H1 (cell line): Measurements from ENCODE around the gene CDK5. TPM values are rescaled to one million over a fixed set of nuclear protein-coding genes. Genes with fewer than 3 reads are reported as not detected.

Experiments
- CTCF ChIA-PET: fragments of 300-600 bp; sonication (Branson Sonifier 250); formaldehyde crosslinking; loops from one replicate; lab custom pipeline; 2021; ENCODE audit not compliant: partially characterized antibody; lab: Charles Lee
- POLR2A ChIA-PET: fragments of 300-600 bp; sonication (Branson Sonifier 250); formaldehyde crosslinking; loops from one replicate; lab custom pipeline; 2021; ENCODE audit warnings: inconsistent platforms; ENCODE audit not compliant: partially characterized antibody; lab: Charles Lee
- DNase-seq, 2 experiments: peaks; one replicate each; pipeline versions ENCODE4 v3.0.0 to v3.0.0-alpha.2; 2010 to 2022; ENCODE audit warnings: low spot score in 2 of 2, low read depth in 1 of 2, mixed read lengths in 1 of 2
- FAIRE-seq: peaks from 2 replicates; lab custom pipeline; 2011; peaks lifted over from hg19 to GRCh38; lab: Jason Lieb, UNC
- H2AFZ ChIP-seq: 2 replicates; pipeline ENCODE4 v1.8.1; 2012; ENCODE audit warnings: low read length, inconsistent platforms
- H2AK5ac ChIP-seq: 2 replicates; pipeline ENCODE4 v1.6.1; 2013; ENCODE audit warnings: low read depth, low read length
- H2BK120ac ChIP-seq: replicated peaks from 2 replicates; pipeline ENCODE3; 2013; ENCODE audit warnings: low read depth, low read length, inconsistent platforms
- H2BK12ac ChIP-seq: 2 replicates; pipeline ENCODE4 v1.6.1; 2013; ENCODE audit warnings: low read depth, low read length
- H2BK15ac ChIP-seq: 2 replicates; pipeline ENCODE4 v1.6.1; 2013; ENCODE audit warnings: low read length
- H2BK20ac ChIP-seq: 2 replicates; pipeline ENCODE4 v1.6.1; 2013; ENCODE audit warnings: low read length
- H2BK5ac ChIP-seq: 2 replicates; pipeline ENCODE4 v1.6.1; 2013; ENCODE audit warnings: low read depth, low read length
- H3K14ac ChIP-seq: 2 replicates; pipeline ENCODE4 v1.6.1; 2013; ENCODE audit warnings: inconsistent platforms; ENCODE audit not compliant: insufficient read length
- H3K18ac ChIP-seq: 2 replicates; pipeline ENCODE4 v1.6.1; 2013; ENCODE audit warnings: low read length; ENCODE audit errors: extremely low read depth
- H3K23ac ChIP-seq: 2 replicates; pipeline ENCODE4 v1.6.1; 2013; ENCODE audit warnings: inconsistent platforms; ENCODE audit not compliant: insufficient read length
- H3K23me2 ChIP-seq: 2 replicates; pipeline ENCODE4 v1.6.1; 2013; ENCODE audit warnings: low read depth, low read length
- H3K27ac ChIP-seq: 2 replicates; pipeline ENCODE4 v1.6.1; 2011; ENCODE audit warnings: low read depth, low read length, inconsistent platforms
- H3K27me3 ChIP-seq, 4 experiments: replicated peaks in 1 of 4; 1 replicate in 1 of 4; 2 replicates in 3 of 4; pipeline versions ENCODE4 v1.6.1 to v1.8.1; 2011 to 2013; ENCODE audit warnings: low read length in 3 of 4, mild to moderate bottlenecking in 3 of 4, inconsistent platforms in 2 of 4, mixed read lengths in 2 of 4, moderate library complexity in 1 of 4; ENCODE audit not compliant: control insufficient read depth in 3 of 4, insufficient read depth in 3 of 4; ENCODE audit errors: extremely low read depth in 1 of 4
- H3K36me3 ChIP-seq, 4 experiments: 2 replicates each; pipeline versions ENCODE4 v1.6.1 to v1.8.1; 2011 to 2013; ENCODE audit warnings: mild to moderate bottlenecking in 4 of 4, low read length in 3 of 4, moderate library complexity in 2 of 4, control low read depth in 1 of 4, inconsistent platforms in 1 of 4; ENCODE audit not compliant: insufficient read depth in 4 of 4, control insufficient read depth in 2 of 4
- H3K4ac ChIP-seq: replicated peaks from 2 replicates; pipeline ENCODE3; 2013; ENCODE audit warnings: low read length, low read depth, mixed read lengths, inconsistent platforms; ENCODE audit not compliant: insufficient read length
- H3K4me1 ChIP-seq, 4 experiments: replicated peaks in 1 of 4; 1 replicate in 1 of 4; 2 replicates in 3 of 4; pipeline versions ENCODE4 v1.6.1 to v1.8.1; 2011 to 2013; ENCODE audit warnings: low read length in 3 of 4, inconsistent platforms in 2 of 4, mixed read lengths in 1 of 4; ENCODE audit not compliant: insufficient read depth in 4 of 4, control insufficient read depth in 3 of 4
- H3K4me2 ChIP-seq, 2 experiments: 2 replicates each; pipeline versions ENCODE4 v1.6.1 to v1.8.1; 2011 to 2013; ENCODE audit warnings: low read depth in 2 of 2, low read length in 2 of 2, control low read depth in 1 of 2, inconsistent platforms in 1 of 2, mild to moderate bottlenecking in 1 of 2; ENCODE audit not compliant: insufficient read depth in 1 of 2
- H3K4me3 ChIP-seq, 4 experiments: fragments of 200-600, 300-600 bp in 1 of 4; sonication (generic), shearing (Covaris generic), sonication (Bioruptor Twin) in 1 of 4; 2 replicates each; pipeline versions ENCODE4 v1.5.1 to v1.8.1; 2011 to 2016; ENCODE audit warnings: low read length in 4 of 4, low read depth in 3 of 4, control low read depth in 2 of 4, inconsistent platforms in 2 of 4, mild to moderate bottlenecking in 2 of 4, mixed read lengths in 1 of 4, moderate library complexity in 1 of 4; ENCODE audit not compliant: insufficient read depth in 2 of 4; ENCODE audit errors: extremely low read depth in 1 of 4
- H3K56ac ChIP-seq: replicated peaks from 2 replicates; pipeline ENCODE3; 2013; ENCODE audit warnings: low read depth, mild to moderate bottlenecking, mixed read lengths, low read length, inconsistent platforms; ENCODE audit not compliant: insufficient read length
- H3K79me1 ChIP-seq: 2 replicates; pipeline ENCODE4 v1.6.1; 2013; ENCODE audit warnings: low read depth, low read length, control low read depth
- H3K79me2 ChIP-seq, 2 experiments: 2 replicates each; pipeline versions ENCODE4 v1.6.1 to v1.8.1; 2012 to 2013; ENCODE audit warnings: low read length in 2 of 2, mild to moderate bottlenecking in 2 of 2, inconsistent platforms in 1 of 2; ENCODE audit not compliant: insufficient read depth in 2 of 2, control insufficient read depth in 1 of 2
- H3K9ac ChIP-seq, 4 experiments: replicated peaks in 1 of 4; 1 replicate in 1 of 4; 2 replicates in 3 of 4; pipeline versions ENCODE4 v1.6.1 to v1.8.1; 2011 to 2013; ENCODE audit warnings: low read depth in 3 of 4, low read length in 3 of 4, control low read depth in 2 of 4, mild to moderate bottlenecking in 2 of 4, moderate library complexity in 2 of 4, inconsistent platforms in 1 of 4; ENCODE audit errors: extremely low read depth in 1 of 4
- H3K9me3 ChIP-seq, 2 experiments: 2 replicates each; pipeline versions ENCODE4 v1.6.1 to v1.8.1; 2012 to 2013; ENCODE audit warnings: mild to moderate bottlenecking in 2 of 2, moderate library complexity in 2 of 2, control low read depth in 1 of 2, inconsistent platforms in 1 of 2, low read depth in 1 of 2, low read length in 1 of 2, mixed read lengths in 1 of 2; ENCODE audit not compliant: insufficient read depth in 2 of 2
- H4K20me1 ChIP-seq, 2 experiments: replicated peaks in 1 of 2; 2 replicates each; pipeline versions ENCODE3 to v1.8.1; 2011 to 2013; ENCODE audit warnings: inconsistent platforms in 2 of 2, low read length in 2 of 2, mild to moderate bottlenecking in 1 of 2; ENCODE audit not compliant: insufficient read depth in 2 of 2, control insufficient read depth in 1 of 2
- H4K5ac ChIP-seq: 2 replicates; pipeline ENCODE4 v1.6.1; 2013; ENCODE audit warnings: low read length, low read depth, mixed read lengths, inconsistent platforms; ENCODE audit not compliant: insufficient read length
- H4K8ac ChIP-seq: 2 replicates; pipeline ENCODE4 v1.8.0; 2013; ENCODE audit warnings: mild to moderate bottlenecking, moderate library complexity, low read length, inconsistent platforms; ENCODE audit not compliant: insufficient read depth; ENCODE audit errors: extremely low read depth
- H4K91ac ChIP-seq: replicated peaks from 2 replicates; pipeline ENCODE3; 2013; ENCODE audit warnings: low read length, mixed read lengths, inconsistent platforms; ENCODE audit not compliant: insufficient read length
- ASH2L ChIP-seq: fragments of 200-600, 300-600 bp; sonication (generic); IDR thresholded peaks from one replicate; pipeline ENCODE4 v1.7.1; 2017; ENCODE audit warnings: low read length
- CTBP2 ChIP-seq: IDR thresholded peaks from 2 replicates; pipeline ENCODE4 v1.7.0; 2011; ENCODE audit warnings: borderline replicate concordance, mild to moderate bottlenecking, moderate library complexity, mixed read lengths, low read length; ENCODE audit not compliant: insufficient read depth, insufficient read length
- HDAC2 ChIP-seq, 2 experiments: fragments of 300-600 bp in 1 of 2; sonication (generic) in 1 of 2; IDR thresholded peaks; 2 replicates each; pipeline ENCODE4 v1.6.1; 2011 to 2012; ENCODE audit warnings: low read depth in 2 of 2, low read length in 2 of 2, mild to moderate bottlenecking in 2 of 2, moderate library complexity in 2 of 2, borderline replicate concordance in 1 of 2, inconsistent platforms in 1 of 2
- PHF8 ChIP-seq: fragments of 200-600 bp; sonication (generic); conservative IDR thresholded peaks from 2 replicates; pipeline ENCODE4 v1.7.1; 2012; ENCODE audit warnings: low read depth, mild to moderate bottlenecking, inconsistent platforms, low read length, moderate library complexity
- RNF2 ChIP-seq: fragments of 200-900, 300-1000 bp; sonication (generic); IDR thresholded peaks from 2 replicates; pipeline ENCODE4 v1.7.1; 2016; ENCODE audit warnings: borderline replicate concordance, low read depth, mild to moderate bottlenecking, antibody characterized with exemption, low read length; ENCODE audit not compliant: poor library complexity, severe bottlenecking; ENCODE audit errors: missing control alignments
- RXRA ChIP-seq: IDR thresholded peaks from 2 replicates; pipeline ENCODE4 v1.6.1; 2011; ENCODE audit warnings: low read depth, mild to moderate bottlenecking, low read length, moderate library complexity; ENCODE audit not compliant: insufficient read depth
- SP4 ChIP-seq: IDR thresholded peaks from 2 replicates; pipeline ENCODE4 v1.6.1; 2012; ENCODE audit warnings: low read length, inconsistent platforms
- TCF12 ChIP-seq: IDR thresholded peaks from 2 replicates; pipeline ENCODE4 v1.6.1; 2011; ENCODE audit warnings: low read depth, mild to moderate bottlenecking, low read length
- TEAD4 ChIP-seq: IDR thresholded peaks from 2 replicates; pipeline ENCODE4 v1.6.1; 2012; ENCODE audit warnings: low read depth, low read length, inconsistent platforms, mixed read lengths
- WGBS, 2 experiments: shearing (Covaris generic) in 1 of 2; methylation state at CpG; one replicate each; pipeline versions ENCODE4 v1.1.6 to v1.1.7; 2013 to 2015; ENCODE audit warnings: low lambda C conversion rate in 2 of 2, mixed read lengths in 2 of 2, inconsistent platforms in 1 of 2, low coverage in 1 of 2, missing lambda C conversion rate in 1 of 2; ENCODE audit not compliant: insufficient replicate concordance in 2 of 2, insufficient coverage in 1 of 2, insufficient read length in 1 of 2; ENCODE audit errors: extremely low coverage in 1 of 2, missing lambda C conversion rate in 1 of 2; 5-methylcytosine and 5-hydroxymethylcytosine counted together
- polyA plus RNA-seq, 7 experiments: library from polyadenylated mRNA; depleted of rRNA in 3 of 7; stranded (reverse) in 5 of 7; unstranded in 2 of 7; fragments of >200 nt in 5 of 7; fragments of 200-250 nt in 2 of 7; gene quantifications; 1 replicate in 5 of 7; 2 replicates in 1 of 7; 4 replicates in 1 of 7; pipeline versions ENCODE4 v1.2.1 to v1.2.3, GENCODE V29; 2011 to 2013; ENCODE audit warnings: missing spikeins in 2 of 7, mixed read lengths in 2 of 7
- total RNA-seq: library from RNA; stranded (reverse); fragmentation: NEBNext Ultra II Directional; extraction: Animal tissue kit (Norgen Biotek cat#: 25700); gene quantifications from 2 replicates; pipeline ENCODE4 v1.2.1, GENCODE V29; 2021

Gene CDK5
- total and polyA plus RNA-seq, 2 of the 8 experiments (the other 6 are each of a cell fraction or from before 2014, with no cell fraction given): 22.8 to 37.2 TPM

- Histone ChIP-seq H3K79me1 (0 out of 2 replicates have a peak, but pooled peaks cover 3% of the 10 kb centered on the region), H2BK15ac (peak overlapping the region; percentile 19; the same call in 1 of the 2 replicates), H3K23me2 (peaks cover 30% of the 10 kb centered on the region), H2BK120ac (no peak overlapping the region), H2AK5ac (no peak overlapping the region), H4K5ac (peak overlapping the region; percentile 55), H3K18ac (peak overlapping the region; percentile 68), H4K8ac (0 out of 2 replicates have a peak overlapping the region, but pooled peaks have one; percentile 29), H2BK5ac (peak overlapping the region; percentile 71; the same call in 1 of the 2 replicates), H3K4me2 (peak overlapping the region; percentile 86 to 98), H3K56ac (no peak overlapping the region), H2AFZ (peak overlapping the region; percentile 47; the same call in 1 of the 2 replicates), H3K14ac (no peak overlapping the region), H3K27ac (peak overlapping the region; percentile 61; the same call in 1 of the 2 replicates), H3K4me3 (peak overlapping the region; percentile 59 to 91 (median 78)), H3K23ac (no peak overlapping the region), H3K4ac (peak overlapping the region; percentile 89), H2BK20ac (no peak overlapping the region; the same call in 1 of the 2 replicates), H3K4me1 (peaks cover 9 to 41% (median 29%) of the 10 kb centered on the region in 4 experiments), H2BK12ac (no peak overlapping the region), H4K20me1 (peaks cover 0 to 4% of the 10 kb centered on the region in 2 experiments), H3K9me3 (no peaks in the 10 kb centered on the region), H3K27me3 (peaks cover 0 to 9% (median 4%) of the 10 kb centered on the region in 4 experiments; a peak in 5 of 7 replicates), H3K79me2 (peaks cover 0 to under 1% of the 10 kb centered on the region in 2 experiments; a peak in 1 of 4 replicates), H3K36me3 (no peaks in the 10 kb centered on the region), H4K91ac (peak overlapping the region; percentile 36), H3K9ac (peak overlapping the region in 2 of 4 experiments; percentile 26 to 29; a peak in 2 of 7 replicates)
- POLR2A ChIA-PET: interaction anchor here (1.0 to 2.5 kb wide), 10 partner anchors 11 to 48 kb away, joined by 3 to 7 read pairs (median 3); partner anchors contain the start of genes ABCB8, FASTK and TMUB1
- no peak for FAIRE-seq
- 7% methylated on average over 46 of the region's 46 CpGs; no CpG with 5 or more reads in 1 of the 2 experiments for WGBS, 2 experiments
- CTCF ChIA-PET: interaction anchor here (0.7 to 9.7 kb wide), 13 partner anchors 9 to 66 kb away, joined by 3 to 88 read pairs (median 5); partner anchors contain the start of genes ABCB8 and FASTK
- DNase-seq: peak; percentile 98 to 99
- TF ChIP-seq HDAC2 (IDR thresholded peaks at IDR 0.05; ENCODE audit: borderline replicate concordance in 1 of 2, low read depth in 2 of 2, low read length in 2 of 2) (0 out of 4 replicates have a peak, but pooled peaks of 1 of the 2 experiments have one; percentile 30), RNF2 (peak; percentile 5), TCF12 (0 out of 2 replicates have a peak, but pooled peaks have one; percentile 51), PHF8 (0 out of 2 replicates have a peak, but pooled peaks have one; percentile 37), CTBP2 (peak; percentile 72), SP4 (no peak; the same call in 1 of the 2 replicates), ASH2L (peak; percentile 14), TEAD4 (0 out of 2 replicates have a peak, but pooled peaks have one; percentile 21), RXRA (no peak)
Measured at GRCh38 chr7:151057989-151058780, 488 bp upstream of the CDK5 start.
